Activated CD8-positive, alpha-beta memory T cell treated with anti-CD3 and anti-CD28 coated beads, Interleukin-2, amount 50 U/mL, for 24 hours (primary cell): ENCODE results near the gene CDH23.

Experiments used
- DNase-seq: peaks from one replicate; pipeline ENCODE4 v3.0.0-alpha.2; 2020; ENCODE audit errors: extremely low read depth

The CDH23 gene

GRCh38 chr10:71638822-71639719 lies 242.4 kb downstream of the CDH23 start:
- no peak for DNase-seq

DNA sequence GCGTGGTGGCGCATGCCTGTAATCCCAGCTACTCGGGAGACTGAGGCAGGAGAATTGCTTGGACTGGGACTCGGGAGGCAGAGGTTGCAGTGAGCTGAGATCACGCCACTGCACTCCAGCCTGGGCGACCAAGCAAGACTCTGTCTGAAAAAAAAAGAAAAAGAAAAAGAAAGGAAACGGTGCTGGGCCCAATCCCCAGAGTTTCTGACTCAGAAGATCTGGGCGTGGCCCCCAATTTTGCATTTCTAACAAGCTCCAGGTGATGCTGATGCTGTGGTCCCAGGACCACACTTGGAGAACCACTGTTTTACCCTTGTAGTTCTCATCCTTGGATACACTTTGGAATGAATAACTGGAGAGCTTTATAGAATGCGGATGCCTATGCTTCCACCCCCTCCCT lies 243.9 kb downstream of the CDH23 start:
- DNase-seq = no peak

- no peak for DNase-seq
Observed at GRCh38 chr10:71641449-71641848, 244.7 kb downstream of the CDH23 start.

- DNase-seq = no peak
Observed at GRCh38 chr10:71641986-71642385, 245.3 kb downstream of the CDH23 start.

DNA sequence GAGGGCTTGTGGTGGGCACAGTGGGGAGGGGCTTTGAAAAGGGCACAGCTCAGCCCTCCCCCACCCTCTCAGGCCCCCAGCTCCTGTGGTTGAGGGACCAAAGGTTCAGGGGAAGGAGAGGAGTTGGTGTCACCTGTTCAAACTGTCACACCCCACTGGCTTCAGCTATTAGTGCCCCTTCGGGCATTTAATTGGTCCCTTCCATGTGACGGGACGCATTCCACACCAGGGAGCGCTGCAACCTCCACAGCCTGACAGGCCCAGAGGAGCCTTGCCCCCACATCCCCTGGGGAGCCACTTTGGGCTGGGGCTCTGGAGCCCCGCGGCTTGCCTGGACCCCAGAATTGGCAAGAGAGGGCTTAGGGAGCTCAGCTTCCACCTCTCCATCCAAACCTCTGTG lies 247.2 kb downstream of the CDH23 start:
- no peak for DNase-seq

- DNase-seq = no peak
Observed at GRCh38 chr10:71644307-71645180, 247.8 kb downstream of the CDH23 start.

DNA sequence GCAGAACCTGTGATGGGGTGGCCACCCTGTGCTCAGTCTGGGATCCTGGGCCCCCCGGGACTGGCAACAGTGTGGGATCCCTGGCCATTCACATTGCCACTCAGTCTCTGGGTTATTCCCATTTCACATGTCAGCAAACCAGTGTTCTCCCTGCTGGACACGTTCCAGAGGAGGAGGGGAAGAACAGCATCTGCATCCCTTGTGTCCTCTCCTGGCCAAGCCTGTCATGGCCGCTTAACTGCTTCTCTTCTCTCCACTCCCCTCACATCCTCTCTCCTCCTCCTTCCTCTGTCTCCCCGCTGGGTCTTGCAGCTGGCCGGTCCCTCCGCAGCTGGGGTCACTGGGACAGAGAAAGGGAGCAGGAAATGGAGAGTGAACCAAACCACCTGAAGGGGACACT lies 248.5 kb downstream of the CDH23 start:
- no peak for DNase-seq

DNA sequence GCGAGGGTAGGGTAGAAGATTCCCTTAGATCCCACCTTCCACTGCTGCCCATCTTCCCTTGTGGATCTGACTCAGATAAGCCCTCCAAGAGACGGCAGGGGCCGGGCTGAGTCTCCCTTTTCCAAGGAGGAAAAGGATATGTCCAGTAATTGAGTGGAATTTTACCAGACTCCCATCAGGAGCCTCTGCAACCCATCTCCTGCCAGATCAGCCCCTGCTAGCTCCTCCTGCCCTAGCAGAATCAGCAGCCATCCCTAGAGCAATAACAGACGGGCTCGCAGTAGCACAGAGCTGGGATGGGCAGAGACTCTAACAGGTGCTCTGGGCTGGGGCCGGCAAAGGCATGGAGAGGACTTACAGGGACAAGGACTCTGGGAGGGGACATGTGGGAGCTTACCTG lies 249.3 kb downstream of the CDH23 start:
- DNase-seq = no peak

DNA sequence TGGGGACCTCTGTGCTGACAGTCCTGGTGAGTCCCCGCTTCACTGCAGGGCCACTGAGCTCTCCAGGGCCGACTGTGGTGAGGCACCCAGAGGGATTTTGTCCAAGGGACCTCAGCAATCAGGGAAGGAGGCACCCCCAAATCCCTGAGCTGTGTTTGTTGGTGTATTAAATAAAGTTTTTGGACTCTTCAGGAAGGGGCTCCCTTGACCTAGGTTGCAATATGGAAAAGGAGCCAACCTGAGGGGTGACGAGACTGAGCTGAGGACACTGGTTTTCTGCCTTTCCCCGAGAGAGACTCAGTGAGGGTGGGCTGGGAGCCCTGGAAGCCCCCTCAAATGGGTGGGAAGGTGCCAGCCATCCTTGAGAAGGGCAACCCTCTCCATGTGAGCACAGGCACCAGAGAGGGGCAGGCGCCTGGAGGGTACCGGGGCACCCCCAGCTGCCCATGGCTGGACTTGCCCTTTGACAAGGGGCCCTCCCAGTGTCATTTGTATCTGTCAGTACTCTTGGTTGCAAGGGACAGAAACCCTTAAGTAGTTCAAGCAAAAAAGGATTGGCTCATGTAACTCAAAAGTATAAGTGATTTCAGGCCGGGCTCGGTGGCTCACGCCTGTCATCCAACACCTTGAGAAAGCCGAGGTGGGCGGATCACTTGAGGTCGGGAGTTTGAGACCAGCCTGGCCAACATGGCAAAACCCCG lies 250.0 kb downstream of the CDH23 start:
- no peak for DNase-seq

GRCh38 chr10:71647526-71648253 lies 251.0 kb downstream of the CDH23 start:
- no peak for DNase-seq

GRCh38 chr10:71648254-71648932 lies 251.7 kb downstream of the CDH23 start:
- DNase-seq = no peak

DNA sequence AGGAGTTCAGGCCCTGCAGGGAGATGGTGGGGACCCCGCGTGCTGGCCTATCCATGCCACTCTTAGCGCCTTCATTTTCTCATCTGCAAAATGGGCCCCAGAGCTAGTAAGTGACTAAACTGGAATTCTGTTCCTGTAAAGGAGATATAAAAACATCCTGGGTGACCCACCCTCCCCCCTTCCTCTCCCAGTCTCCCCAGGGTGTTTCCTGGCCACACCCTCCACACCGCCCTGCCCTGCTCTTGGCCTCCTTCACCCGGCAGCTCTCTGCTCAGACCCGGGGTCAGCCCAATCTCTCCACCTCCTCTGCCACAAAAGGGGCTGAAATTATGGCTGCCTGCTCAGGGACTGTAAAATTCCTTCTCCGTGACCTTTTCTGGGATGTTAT lies 252.2 kb downstream of the CDH23 start:
- no peak for DNase-seq

- no peak for DNase-seq
Observed at GRCh38 chr10:71649631-71650030, 252.9 kb downstream of the CDH23 start.

GRCh38 chr10:71650397-71650796 lies 253.7 kb downstream of the CDH23 start:
- no peak for DNase-seq

DNA sequence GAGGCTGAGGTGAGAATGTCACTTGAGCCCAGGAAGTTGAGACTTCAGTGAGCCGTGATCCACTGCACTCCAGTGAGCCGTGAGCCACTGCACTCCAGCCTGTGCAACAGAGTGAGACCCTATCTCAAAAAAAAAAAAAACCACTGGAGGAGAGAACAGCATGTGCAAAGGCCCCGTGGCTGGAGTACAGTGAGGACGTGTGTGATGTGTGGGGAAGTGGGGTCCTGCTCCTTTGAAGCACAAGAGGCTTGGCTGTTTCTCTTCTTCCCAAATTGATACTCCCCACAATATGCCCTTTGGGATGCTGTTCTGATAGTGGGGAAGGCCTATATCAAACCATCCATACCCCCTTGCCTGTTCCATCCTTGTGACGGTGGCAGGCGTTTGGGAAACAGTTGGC lies 254.7 kb downstream of the CDH23 start:
- DNase-seq = no peak

- DNase-seq = no peak
Observed at GRCh38 chr10:71651928-71652327, 255.2 kb downstream of the CDH23 start.

- no peak for DNase-seq
Observed at GRCh38 chr10:71653044-71653443, 256.3 kb downstream of the CDH23 start.

DNA sequence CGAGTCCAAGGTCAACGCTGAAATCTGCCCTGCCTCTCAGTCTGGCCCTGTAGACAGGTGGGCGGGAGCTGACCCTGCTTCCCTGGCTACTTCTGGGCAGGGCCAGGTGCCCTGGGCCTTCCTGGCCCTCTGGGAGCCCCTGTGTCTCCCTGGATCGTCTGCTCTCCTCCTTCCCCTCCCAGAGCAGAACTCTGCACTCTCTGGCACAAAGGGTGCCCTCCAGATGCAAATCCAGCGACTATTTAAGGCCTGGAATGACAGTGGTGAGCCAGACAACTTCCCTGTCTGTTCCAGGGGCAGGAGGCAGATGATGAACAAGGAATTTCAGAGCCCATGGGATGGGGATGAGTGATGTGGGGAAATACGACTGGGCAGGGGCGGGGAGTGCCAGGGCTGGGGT lies 259.5 kb downstream of the CDH23 start:
- no peak for DNase-seq

DNA sequence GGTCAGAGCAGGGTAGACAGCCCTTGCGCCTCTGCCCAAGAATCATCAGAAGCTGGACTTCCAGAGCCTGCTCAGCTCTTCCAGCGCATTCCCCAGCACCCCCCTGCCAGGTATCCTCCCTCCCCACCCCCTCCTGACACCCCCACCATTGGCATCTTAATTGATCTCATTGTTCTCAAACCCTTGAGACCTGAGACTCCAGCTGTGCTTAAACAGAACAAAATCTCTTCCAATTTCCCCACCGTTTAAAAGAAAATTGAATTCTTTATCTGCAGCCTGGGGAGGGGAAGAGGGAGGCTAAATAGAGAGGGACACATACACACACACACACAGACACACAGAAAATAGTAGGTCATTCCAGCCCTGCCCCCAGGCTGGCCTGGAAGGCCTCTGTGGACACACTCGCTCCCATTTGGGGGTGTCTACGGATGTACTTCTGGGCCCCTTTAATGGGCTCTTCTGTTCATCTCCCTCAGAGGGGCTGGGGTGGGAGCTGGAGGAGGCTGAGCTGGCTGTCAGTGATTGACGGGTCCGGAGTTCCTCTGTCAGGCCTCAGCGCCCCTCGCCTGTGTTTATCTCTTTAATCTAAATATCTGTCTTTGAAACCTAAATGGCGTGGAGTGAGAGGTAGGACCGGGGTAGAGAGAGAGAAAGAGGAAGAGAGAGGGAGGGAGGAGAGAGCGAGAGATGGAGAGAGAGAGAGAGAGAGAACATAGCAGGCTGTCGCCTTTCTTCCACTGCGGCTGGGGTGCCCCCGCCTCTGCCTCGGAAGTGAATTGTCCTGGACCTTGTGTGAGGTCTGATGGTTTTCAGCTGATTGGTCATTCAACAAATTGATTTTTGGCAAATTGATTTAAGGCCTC lies 261.1 kb downstream of the CDH23 start:
- DNase-seq = no peak

GRCh38 chr10:71658467-71658745 lies 261.7 kb downstream of the CDH23 start:
- no peak for DNase-seq
